Activated naive CD4-positive, alpha-beta T cell treated with Interleukin-2 at 50 U/mL for 16 hours (primary cell): ENCODE measurements around the gene TPST1.
"Not testable (repeated sequence)": the region's sequence is repeated elsewhere in the genome, so short reads cannot be mapped to it uniquely, and the experiment has no call there.

Experiments used
- DNase-seq: peaks from one replicate; pipeline ENCODE4 v3.0.0-alpha.2; 2020

TPST1 gene

DNA sequence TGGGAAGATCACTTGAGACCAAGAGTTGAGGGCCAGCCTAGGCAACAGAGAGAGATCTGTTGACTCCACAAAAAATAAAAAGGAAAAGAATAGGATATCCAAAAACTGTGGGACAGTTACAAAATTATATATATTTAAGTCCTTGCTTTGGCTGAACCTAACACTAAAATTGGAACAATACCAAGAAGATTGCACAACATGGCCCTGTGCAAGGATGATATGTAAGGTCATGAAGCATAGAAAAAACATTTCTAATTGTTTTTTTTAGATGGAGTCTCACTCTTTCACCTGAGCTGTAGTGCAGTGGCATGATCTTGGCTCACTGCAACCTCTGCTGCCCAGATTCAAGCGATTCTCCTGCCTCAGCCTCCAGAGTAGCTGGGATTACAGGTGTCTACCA is 139.0 kb downstream of the TPST1 start:
- no peak for DNase-seq

DNA sequence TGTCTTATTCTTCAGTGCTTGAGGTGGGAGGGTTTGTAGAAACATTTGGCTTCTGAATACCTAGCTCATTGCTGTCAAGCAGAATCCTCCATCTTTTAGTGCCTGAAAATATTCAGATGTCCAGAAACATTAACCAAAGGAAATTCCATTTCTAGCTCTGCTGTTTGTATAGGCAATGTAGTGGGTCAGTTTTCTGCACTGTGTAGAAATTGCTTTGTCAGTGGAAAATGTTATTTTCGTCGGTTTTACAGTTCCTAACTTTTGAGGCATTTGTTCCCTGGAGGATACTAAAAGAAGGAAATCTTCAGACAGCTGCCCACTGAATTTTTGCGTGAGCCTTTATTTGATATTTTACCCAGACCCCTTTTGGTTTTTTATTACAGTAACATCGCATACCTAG is 143.4 kb downstream of the TPST1 start:
- no peak for DNase-seq

DNA sequence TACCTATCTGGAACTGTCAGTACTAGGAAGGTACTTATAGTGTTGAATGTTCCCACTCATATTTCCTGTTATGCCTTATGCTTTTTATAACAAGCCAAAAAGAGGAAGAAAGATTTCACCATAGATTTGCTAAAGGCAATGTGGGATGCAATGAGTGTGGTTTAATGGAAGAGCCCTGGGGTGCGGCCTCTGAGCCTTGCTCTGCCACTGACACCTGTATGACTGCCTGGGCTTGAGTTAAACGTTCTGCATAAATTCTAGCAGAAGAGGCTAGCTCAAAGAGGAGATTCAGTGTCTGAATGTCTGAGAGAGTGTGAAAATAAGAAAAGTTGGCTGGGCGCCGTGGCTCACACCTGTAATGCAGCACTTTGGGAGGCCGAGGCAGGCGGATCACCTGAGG is 143.8 kb downstream of the TPST1 start:
- no peak for DNase-seq

DNA sequence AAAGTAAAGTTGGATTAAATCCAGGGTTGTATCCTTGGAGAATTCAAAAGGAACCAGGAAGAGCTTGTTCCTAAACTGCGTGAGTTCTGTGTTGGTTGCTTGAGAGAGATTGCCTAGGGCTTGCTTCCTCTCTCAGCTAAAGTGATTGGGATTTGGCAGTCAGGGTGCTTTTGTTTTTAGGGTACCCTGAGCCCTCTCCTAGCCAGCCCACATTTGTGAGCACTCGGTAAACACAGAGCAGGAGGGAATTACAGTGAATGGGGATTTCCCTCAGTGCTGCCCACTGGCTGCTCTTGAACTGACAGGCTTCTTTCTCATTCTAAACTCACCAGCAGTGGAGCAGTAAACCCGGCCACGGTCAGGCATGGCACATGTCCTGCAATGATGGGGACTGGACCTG is 146.9 kb downstream of the TPST1 start:
- no peak for DNase-seq

DNA sequence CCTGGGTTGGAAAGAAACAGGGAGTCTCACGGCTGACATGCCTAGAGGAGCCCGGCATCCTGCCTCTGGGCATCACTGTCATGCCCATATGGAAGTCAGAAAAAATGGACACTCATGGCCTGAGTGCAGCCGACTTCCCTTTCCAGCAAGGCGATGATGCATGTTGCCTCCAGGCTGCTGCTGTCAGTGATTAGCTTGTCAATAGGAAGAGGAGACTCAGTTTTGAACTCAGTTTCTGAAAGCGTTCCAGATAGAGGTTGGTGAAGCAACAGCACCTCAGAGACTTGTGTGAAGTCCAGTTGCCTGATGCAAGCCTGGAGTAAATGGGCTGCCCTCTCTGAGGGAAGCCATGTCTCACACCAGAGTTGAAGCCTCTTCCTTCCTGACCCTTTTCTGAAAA is 148.4 kb downstream of the TPST1 start:
- no peak for DNase-seq

DNA sequence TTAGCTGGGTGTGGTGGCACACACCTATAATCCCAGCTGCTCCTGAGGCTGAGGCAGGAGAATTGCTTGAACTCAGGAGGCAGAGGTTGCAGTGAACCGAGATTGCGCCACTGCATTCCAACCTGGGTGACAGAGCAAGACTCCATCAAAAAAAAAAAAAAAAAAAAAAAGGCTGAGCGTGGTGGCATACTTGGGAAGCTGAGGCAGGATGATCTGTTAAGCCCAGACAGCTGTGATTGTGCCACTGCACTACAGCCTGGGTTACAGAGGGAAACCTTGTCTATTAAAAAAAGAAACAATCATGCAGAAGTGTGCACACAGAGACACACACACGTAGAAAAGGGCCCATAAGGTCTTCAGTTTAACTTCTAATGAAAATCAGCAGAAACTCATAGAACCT is 150.6 kb downstream of the TPST1 start:
- DNase-seq: no peak

DNA sequence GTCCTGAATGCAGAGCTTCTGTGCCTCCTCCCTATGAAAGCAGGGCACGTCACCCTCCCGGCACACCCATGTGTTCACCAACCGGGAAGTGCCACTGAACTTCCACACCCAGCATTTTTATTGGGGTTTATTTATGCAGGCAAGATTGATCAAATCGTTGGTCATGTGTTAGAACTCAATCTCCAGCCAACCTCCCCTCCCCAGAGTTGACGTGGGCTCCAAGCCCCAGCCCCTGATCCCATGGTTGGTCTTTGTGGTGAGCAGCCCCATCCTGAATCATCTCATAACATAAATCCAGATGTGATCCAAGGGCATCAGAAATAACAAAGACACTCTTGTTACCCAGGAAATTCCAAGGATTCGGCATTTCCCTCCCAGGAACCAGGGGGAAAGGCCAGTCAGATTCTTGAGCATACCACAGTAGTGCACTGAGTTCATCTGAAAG is 151.2 kb downstream of the TPST1 start:
- no peak for DNase-seq

DNA sequence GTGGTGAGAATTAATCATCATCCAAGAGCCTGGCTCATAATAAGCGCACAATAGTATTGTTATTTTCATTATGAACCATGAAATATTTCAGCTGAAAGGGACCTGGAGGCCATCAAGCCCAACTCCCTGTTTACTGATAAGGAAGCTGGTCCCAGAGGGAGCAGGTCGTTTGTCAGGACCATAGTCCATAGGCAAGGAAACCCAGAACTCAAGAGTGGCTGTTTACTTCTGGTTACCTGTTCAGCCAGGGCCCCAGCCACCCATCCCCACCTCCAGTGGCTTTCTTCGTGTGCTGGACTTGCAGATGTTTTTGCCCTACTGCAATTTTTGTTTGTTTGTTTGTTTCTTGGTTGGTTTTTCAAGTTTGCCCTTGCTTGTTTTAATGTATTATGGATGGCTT is 152.0 kb downstream of the TPST1 start:
- DNase-seq: no peak

DNA sequence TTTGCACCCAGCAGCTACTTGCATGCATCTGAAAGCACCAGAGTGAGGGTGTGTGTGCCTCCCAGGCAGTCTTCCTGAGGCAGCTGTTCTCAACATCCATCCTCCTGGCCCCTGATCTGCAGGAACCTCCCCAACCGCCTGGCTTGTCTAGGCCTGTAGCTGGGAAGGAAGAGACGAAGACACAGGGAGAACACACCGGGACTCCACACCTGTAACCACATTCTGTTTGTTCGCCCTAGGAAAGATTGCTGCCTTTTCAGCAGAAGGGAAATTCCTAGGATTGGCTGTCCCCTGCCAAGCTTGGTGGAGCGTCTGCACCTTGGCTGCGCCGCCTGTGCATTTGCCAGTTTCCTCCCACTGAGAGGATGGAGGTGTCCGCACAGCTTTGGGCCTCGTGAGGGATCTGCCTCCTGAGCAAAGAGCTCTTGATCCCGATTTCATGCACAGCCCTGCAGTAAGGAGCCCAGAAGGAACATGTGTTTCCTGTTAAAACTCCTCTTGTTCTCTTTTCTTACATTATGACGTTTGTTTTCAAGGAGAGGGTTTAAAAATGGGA is 154.6 kb downstream of the TPST1 start:
- DNase-seq: no peak

DNA sequence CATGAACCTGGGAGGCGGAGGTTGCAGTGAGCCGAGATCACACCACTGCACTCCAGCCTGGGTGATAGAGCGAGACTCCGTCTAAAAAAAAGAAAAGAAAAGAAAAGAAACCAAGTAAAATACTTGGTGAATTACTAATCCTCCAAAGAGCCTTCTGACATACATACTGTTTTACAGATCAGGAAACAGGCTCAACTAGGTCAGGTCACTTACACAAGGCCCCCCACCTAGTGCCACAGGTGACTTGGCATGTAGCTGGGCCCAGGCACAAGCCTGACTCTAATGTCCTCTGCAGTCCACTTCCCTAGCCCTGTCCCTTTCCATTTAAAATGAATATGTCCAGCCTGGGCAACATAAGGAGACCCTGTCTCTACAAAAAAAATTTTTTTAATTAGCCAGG is 157.0 kb downstream of the TPST1 start:
- DNase-seq: no peak

DNA sequence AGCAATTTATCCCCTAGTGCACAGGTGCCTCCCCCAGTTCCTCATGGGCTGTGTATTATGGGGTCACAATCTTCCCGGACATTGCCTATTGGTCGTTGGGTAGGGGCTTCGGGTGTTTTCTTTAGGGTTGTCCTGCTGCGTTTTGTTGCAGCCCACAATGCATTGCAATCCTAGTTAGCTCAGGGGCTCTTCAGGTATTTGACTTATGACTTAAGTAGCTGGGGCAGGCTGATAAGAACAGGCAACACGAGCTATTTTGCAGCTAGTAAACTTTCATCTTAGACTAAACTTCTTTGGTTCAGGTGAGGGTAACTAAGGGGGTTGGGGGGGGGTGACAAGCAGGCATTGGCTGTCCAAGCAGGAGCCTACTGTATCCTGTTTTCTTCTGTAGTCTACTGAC is 158.5 kb downstream of the TPST1 start:
- DNase-seq: no peak

DNA sequence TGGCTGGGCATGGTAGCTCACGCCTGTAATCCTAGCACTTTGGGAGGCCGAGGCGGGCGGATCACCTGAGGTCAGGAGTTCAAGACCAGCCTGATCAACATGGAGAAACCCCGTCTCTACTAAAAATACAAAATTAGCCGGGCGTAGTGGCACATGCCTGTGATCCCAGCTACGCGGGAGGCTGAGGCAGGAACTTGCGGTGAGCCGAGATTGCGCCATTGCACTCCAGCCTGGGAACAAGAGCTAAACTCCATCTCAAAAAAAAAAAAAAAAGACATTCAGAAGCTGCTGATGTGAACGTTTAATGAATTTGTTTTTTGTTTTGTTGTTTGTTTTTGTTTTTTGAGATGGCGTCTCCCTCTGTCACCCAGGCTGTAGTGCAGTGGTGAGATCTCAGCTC is 159.9 kb downstream of the TPST1 start:
- DNase-seq: not testable (repeated sequence)

DNA sequence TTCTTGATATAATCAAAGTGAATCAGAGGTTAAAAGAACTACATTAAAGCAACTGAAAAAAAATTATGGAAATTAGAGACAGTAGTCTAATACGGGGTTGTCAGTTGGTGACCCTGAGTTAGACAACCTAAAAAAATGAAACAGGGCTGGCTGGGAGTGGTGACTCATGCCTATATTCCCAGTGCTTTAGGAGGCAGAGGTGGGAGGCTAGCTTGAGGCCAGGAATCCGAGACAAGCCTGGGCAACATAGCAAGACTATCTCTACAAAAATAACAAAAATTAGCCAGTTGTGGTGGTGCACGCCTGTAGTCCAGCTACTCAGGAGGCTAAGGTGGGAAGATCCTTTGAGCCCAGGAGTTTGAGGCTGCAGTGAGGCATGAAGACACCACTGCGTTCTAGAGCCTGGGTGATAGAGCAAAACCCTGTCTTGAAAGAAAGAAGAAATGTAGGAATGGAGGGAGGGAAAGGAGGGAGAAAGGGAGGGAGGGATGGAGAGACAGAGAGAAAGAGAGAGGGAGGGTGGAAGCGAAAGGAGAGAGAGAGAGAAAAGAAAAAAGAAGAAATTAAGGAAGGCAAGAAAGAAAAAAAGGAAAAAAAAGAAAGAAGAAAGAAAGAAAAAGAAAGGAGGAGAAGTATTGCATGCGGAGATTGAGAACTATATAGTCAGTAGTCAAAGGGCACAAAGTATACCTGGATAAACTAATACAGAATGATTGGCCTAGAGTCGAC is 166.1 kb downstream of the TPST1 start:
- no peak for DNase-seq

DNA sequence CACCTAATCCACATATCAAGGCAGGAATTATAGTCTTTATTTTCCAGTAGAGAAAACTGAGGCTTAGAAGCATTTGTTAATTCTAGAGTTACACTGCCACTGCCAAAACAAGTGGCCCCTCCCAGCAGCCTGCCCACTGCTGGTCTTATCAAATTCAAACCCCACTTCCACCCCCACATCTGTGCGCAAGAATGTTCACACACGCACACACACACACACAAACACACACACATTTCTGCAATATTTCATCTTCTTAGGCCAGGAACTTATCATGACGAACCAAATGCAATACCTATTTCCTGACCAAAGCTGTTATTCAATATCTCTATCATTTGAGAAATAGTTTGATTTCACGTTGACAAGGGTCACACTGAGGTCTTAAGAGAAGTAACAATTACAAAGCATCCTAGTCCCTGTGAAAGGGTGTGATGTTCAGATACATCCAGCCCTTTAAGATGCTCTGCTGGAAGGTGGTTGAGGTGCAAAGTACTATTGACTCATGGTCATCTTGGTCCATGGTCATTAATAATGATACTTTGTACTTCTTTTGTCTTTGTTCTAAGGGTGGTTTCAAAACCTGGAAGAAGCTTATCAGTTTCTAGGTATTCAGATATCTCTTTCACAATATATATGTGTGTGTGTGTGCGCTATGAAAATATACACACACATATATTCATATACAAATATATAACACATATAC is 169.2 kb downstream of the TPST1 start:
- DNase-seq: not testable (repeated sequence)

DNA sequence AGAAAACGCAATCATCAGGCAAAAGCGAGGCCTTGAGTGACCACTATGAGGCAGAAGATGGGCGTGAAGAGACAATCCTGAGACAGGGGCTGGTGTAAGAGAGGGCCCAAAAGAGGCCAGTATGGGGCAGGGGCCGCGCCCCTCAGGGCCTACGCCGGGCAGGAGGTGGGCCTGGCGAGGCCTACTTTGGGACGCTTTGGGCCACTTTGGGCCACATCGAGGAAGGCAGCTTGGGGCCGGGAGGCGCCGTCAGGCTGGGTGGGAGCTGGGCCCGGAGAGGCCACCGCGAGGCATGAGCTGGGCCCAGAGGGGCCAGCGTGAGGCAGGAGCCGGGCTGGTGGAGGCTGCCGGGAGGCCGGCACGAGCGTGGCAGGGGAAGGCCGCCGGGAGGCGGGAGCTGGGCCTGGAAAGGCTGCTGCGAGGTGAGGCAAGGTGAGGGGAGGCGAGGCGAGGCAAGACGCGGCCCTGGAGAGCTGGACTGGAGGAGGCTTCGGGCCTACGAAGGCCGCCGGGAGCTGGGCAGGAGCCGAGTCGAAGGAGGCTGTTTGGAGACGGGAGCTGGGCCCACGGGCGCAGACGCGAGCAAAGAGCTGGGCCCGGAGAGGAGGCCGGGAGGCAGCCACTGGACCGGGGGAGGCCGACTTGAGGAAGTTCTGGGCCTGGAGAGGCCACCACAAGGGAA is 171.3 kb downstream of the TPST1 start:
- no peak for DNase-seq

DNA sequence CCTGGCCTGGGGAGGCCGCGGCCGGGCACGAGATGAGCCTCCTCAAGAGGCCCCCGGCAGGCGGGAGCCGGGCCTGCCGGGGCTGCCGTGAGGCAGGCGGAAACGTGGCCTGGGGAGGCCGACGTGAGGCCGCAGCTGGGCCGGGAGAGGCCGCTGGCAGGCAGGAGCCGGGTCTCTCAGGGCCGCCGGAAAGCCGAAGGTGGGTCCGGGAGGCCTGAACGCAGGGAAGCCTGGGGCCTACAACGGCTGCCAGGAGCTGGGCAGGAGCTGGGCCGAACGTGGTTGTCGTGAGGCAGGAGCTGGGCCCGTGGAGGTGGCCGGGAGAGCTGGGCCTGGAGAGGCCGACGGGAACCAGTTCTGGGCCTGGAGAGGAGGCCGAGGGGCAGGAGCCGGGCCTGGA is 171.9 kb downstream of the TPST1 start:
- DNase-seq: no peak

DNA sequence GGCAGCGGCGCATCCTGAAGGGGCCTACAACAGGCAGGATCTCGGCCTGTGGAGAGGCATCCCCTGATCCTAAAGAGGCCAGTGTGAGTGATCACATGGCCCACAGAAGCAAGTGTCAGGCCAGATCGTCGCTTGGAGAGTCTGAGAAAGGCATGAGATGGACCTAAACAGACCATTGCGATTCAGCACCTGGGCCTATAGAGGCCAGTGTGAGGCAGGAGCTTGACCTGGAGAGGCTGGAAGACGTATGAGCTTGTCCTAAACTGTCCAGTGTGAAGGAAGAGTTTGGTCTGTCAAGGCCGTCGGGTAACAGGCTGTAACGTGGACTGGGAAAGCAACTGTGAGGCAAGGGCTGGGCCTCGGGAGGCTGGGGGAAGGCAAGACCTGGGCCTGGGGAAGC is 172.6 kb downstream of the TPST1 start:
- no peak for DNase-seq

DNA sequence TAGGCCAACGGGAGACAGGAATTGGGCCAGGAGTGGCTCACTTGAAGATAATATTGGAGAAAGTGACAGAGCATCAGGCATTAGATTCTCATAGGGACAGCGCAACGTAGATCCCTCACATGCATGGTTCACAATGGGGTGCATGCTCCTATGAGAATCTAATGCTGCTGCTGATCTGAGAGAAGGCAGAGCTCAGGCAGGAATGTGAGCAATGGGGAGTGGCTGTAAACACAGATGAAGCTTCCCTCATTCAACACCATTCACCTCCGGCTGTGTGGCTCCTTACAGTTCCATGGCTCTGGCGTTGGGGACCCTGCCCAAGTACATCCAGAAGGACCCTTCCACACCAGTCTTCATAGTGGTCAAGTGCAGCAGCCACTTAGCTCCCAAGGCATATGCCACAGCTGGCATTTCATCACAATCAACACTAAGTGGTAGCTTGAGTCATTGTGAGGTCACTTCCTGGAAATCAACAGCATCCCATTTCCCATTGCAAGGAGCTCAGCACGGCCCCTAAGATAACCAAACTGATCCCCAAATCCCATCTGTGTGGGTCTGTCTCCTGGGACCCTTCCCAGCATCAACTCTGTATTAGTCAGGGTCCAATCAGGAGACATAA is 174.5 kb downstream of the TPST1 start:
- no peak for DNase-seq

DNA sequence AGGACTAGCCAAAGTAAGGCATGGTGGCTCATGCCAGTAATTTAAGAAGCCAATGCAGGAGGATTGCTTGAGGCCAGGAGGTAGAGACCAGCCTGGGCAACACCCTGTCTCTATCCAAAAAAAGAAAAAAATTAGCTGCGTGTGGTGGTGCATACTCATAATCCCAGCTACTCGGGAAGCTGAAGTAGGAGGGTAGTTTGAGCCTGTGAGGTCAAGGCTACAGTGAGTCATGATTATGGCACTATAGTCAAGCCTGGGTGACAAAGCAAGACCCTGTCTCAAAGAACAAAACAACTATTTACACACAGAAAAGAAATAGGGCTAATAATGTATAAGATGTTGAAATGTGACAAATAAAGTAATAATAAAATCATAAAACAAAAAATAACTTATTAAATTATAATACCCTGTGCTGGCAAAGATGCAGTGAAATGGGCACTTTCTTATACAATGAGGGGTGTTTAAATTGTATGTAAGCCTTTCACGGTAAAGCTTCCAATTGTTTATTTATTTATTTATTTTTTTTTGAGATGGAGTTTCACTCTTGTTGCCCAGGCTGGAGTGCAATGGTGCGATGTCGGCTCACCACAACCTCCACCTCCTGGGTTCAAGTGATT is 175.2 kb downstream of the TPST1 start:
- DNase-seq: no peak

DNA sequence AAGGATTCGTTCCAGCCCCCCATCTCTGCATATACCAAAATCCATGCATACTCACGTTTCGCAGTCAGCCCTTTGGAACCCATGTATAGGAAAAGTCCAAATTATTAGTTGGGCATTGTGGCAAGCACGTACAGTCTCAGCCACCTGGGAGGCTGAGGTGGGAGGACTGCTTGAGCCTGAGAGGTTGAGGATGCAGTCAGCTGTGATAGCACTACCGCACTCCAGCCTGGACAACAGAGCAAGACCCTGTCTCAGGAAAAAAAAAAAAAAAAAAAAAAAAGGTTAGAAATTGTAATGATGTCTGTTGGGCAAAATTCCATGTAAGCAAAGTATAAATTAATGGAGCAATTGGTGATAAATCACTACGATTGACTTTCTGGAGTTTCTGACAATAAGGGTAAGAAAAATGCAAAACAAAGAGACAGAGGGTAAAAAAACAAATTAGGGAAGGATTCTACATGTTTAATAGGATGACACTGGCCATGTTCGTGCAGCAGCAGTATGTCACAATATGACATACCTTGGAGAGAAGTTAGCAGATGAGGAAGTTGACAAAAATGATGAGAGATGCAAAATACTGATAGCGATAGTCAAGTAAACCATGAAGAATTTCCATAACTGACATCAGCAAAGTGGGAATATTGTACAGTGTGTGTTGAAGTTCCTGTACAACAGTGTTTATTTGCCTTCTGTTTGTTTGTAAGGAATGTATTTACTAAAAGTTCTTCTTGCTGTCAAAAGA is 177.2 kb downstream of the TPST1 start:
- DNase-seq: not testable (repeated sequence)

DNA sequence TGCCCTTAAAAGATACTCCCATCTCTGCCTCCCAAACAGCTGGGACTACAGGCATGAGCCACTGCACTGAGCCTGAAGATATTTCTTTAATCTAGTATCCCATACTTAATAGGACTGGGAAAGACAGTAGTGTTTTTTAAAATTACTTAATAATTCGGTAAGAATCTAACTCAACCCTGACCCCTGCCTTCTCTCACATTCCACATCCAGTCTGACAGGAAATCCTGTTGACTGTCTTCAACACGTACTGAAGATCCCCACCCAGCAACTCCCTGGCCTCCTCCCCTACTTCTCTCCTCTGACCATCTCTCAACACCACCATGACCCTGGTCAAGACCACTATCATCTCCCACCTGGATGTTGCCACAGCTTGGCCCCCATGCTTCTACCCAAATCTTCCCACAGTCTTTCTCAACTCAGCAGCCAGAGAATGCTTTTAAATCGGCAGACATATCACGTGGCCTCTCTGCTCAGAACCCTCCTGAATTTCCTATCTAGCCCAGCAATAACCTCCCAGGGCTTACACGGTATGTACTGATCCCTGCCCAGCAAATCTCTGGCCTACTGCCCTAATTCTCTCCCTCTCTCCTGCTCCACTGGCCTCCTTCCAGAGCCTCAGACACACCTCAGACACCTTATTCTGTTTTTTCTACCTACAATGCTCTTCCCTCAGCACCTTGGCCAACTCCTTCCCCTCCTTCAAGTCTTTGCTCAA is 180.2 kb downstream of the TPST1 start:
- not testable (repeated sequence) for DNase-seq
